SU-DHL-6 (cell line): Measurements from ENCODE around the gene DOK7.

Experiments used
- H2AFZ ChIP-seq: fragments of 200-600 bp; sonication (generic); 2 replicates; pipeline ENCODE4 v1.6.1; 2014; ENCODE audit warnings: low read depth, mild to moderate bottlenecking, moderate library complexity, mixed read lengths, antibody characterized with exemption, low read length; ENCODE audit not compliant: severe bottlenecking
- H3F3A ChIP-seq: fragments of 200-600 bp; shearing (Covaris generic); 2 replicates; pipeline ENCODE4 v1.6.0; 2016; ENCODE audit warnings: antibody characterized with exemption, mild to moderate bottlenecking; ENCODE audit not compliant: insufficient read depth
- H3K27ac ChIP-seq: fragments of 200-600 bp; sonication (generic); 2 replicates; pipeline ENCODE4 v1.5.1; 2016; ENCODE audit warnings: low read depth, mild to moderate bottlenecking, low read length, moderate library complexity, mixed read lengths
- H3K27me3 ChIP-seq: fragments of 200-600 bp; sonication (generic), shearing (Covaris generic); 2 replicates; pipeline ENCODE4 v1.6.0; 2014; ENCODE audit warnings: mild to moderate bottlenecking, low read length
- H3K36me3 ChIP-seq: fragments of 200-600 bp; sonication (generic); 2 replicates; pipeline ENCODE4 v1.6.1; 2014; ENCODE audit warnings: mild to moderate bottlenecking, low read length, mixed read lengths
- H3K4me2 ChIP-seq: fragments of 300-600, 200-600 bp; shearing (Covaris generic), sonication (generic); 2 replicates; pipeline ENCODE4 v1.6.0; 2014; ENCODE audit warnings: low read length, low read depth, mild to moderate bottlenecking; ENCODE audit not compliant: poor library complexity, severe bottlenecking
- H3K4me3 ChIP-seq: fragments of 200-600 bp; sonication (generic); 2 replicates; pipeline ENCODE4 v1.5.1; 2014; ENCODE audit warnings: antibody characterized with exemption, low read length, mild to moderate bottlenecking, mixed read lengths; ENCODE audit not compliant: insufficient read depth, poor library complexity, severe bottlenecking
- H3K79me2 ChIP-seq: fragments of 200-600 bp; sonication (generic); 2 replicates; pipeline ENCODE4 v1.6.1; 2014; ENCODE audit warnings: mild to moderate bottlenecking, low read length, moderate library complexity; ENCODE audit not compliant: insufficient read depth
- H3K9ac ChIP-seq: fragments of 200-600 bp; sonication (generic); 2 replicates; pipeline ENCODE4 v1.7.0; 2014; ENCODE audit warnings: mild to moderate bottlenecking, low read length
- H3K9me2 ChIP-seq: fragments of 200-600 bp; sonication (generic); replicated peaks from 2 replicates; pipeline ENCODE4 v1.6.1; 2014; ENCODE audit warnings: low read length; ENCODE audit not compliant: insufficient read depth
- H3K9me3 ChIP-seq: fragments of 200-600 bp; sonication (generic); 2 replicates; pipeline ENCODE4 v1.6.1; 2014; ENCODE audit warnings: low read length, mixed read lengths; ENCODE audit not compliant: insufficient read depth
- H4K20me1 ChIP-seq: fragments of 200-600 bp; sonication (generic); 2 replicates; pipeline ENCODE4 v1.6.1; 2014; ENCODE audit warnings: low read depth, mild to moderate bottlenecking, antibody characterized with exemption, low read length, moderate library complexity, mixed read lengths
- CTCF ChIP-seq: fragments of 200-600 bp; sonication (generic); IDR thresholded peaks from one replicate; pipeline ENCODE4 v1.5.1; 2017; ENCODE audit warnings: antibody characterized with exemption, mild to moderate bottlenecking, low read length, moderate library complexity; ENCODE audit not compliant: insufficient read depth, poor library complexity, severe bottlenecking
- EZH2phosphoT487 ChIP-seq: fragments of 200-600 bp; sonication (generic), shearing (Covaris generic); conservative IDR thresholded peaks from 2 replicates; pipeline ENCODE4 v1.6.1; 2018; ENCODE audit warnings: mild to moderate bottlenecking, antibody characterized with exemption, low read length, moderate library complexity, mixed read lengths

Gene DOK7

GRCh38 chr4:3530663-3531254 is 67.7 kb downstream of the DOK7 start:
- Histone ChIP-seq H3K4me2 (peak overlapping the region; percentile 67), H3K9me2 (no peaks in the 10 kb centered on the region), H3F3A (no peaks in the 10 kb centered on the region), H3K9ac (no peak overlapping the region), H3K4me3 (no peak overlapping the region), H3K79me2 (no peaks in the 10 kb centered on the region), H3K27me3 (no peaks in the 10 kb centered on the region), H3K36me3 (no peaks in the 10 kb centered on the region), H3K27ac (no peak overlapping the region), H4K20me1 (no peaks in the 10 kb centered on the region), H2AFZ (no peak overlapping the region), H3K9me3 (no peaks in the 10 kb centered on the region)
- TF ChIP-seq CTCF: no peak
- no peak for TF ChIP-seq EZH2phosphoT487

GRCh38 chr4:3531318-3531878 is 68.3 kb downstream of the DOK7 start:
- Histone ChIP-seq H4K20me1 (no peaks in the 10 kb centered on the region), H3K36me3 (no peaks in the 10 kb centered on the region), H3K9ac (peak overlapping the region; percentile 77), H3K79me2 (no peaks in the 10 kb centered on the region), H3K9me3 (no peaks in the 10 kb centered on the region), H3F3A (no peaks in the 10 kb centered on the region), H3K9me2 (no peaks in the 10 kb centered on the region), H3K4me3 (peak overlapping the region; percentile 85), H2AFZ (peak overlapping the region; percentile 88), H3K27ac (no peak overlapping the region), H3K4me2 (peak overlapping the region; percentile 67), H3K27me3 (no peaks in the 10 kb centered on the region)
- TF ChIP-seq CTCF: no peak
- TF ChIP-seq EZH2phosphoT487: no peak

- Histone ChIP-seq H3K9ac (peak within 1 kb of the TSS; percentile 77), H3K27me3 (no peaks in the 10 kb centered on the region), H2AFZ (peak within 1 kb of the TSS; percentile 88), H3K9me2 (no peaks in the 10 kb centered on the region), H3K4me3 (peak within 1 kb of the TSS; percentile 85), H3K27ac (no peak within 1 kb of the TSS), H3K36me3 (no peaks in the 10 kb centered on the region), H3K4me2 (peak within 1 kb of the TSS; percentile 67), H3F3A (no peaks in the 10 kb centered on the region), H4K20me1 (no peaks in the 10 kb centered on the region), H3K79me2 (no peaks in the 10 kb centered on the region), H3K9me3 (no peaks in the 10 kb centered on the region)
- no peak for TF ChIP-seq EZH2phosphoT487
Measured at GRCh38 chr4:3531879-3532750, 69.0 kb downstream of the DOK7 start, which contains the start of gene LRPAP1. Gene LRPAP1, minus strand, starts transcription at chr4:3532422. Its CDS starts 10 bp downstream, at chr4:3532412.
